Gastrocnemius medialis (tissue), 4 donors: ENCODE measurements around the gene BICRAL.

Experiments used
- POLR2A ChIP-seq, 2 donors: fragments of 450-650 bp; IDR thresholded peaks; one replicate each; pipeline ENCODE4 v1.6.1; 2017; ENCODE audit warnings: antibody characterized with exemption in 2 of 2, mild to moderate bottlenecking in 2 of 2, moderate library complexity in 2 of 2
- TF ChIP-seq, protein P1 (sequence below), 5 experiments: fragments of 450-650 bp in 3 of 5; fragments of 200-600 bp in 2 of 5; sonication (generic) in 2 of 5; IDR thresholded peaks in 4 of 5; conservative IDR thresholded peaks in 1 of 5; 1 replicate in 4 of 5; 2 replicates in 1 of 5; pipeline ENCODE4 v1.5.1; 2016 to 2019; ENCODE audit warnings: antibody characterized with exemption in 5 of 5, mild to moderate bottlenecking in 3 of 5, moderate library complexity in 3 of 5

DNA sequence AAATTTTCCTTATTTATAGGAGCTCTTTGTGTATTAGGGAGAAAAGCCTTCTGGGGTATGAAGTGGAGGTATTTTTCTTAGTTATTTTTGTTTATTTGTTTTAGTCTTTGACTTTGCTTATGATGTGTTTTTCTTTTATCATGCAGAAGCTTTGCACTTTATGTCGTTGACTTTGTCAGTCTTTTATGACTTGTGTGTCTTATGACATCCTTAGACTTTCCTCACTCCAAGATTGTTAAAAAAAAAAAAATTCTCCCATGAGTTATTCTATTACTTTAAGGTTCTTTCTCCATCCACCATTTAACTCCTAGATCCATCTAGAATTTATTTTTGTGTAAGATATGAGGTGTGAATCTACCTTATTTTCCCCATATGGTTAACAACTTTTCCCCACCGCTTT lies 36.6 kb downstream of the BICRAL start:
- TF ChIP-seq, protein P1, sequence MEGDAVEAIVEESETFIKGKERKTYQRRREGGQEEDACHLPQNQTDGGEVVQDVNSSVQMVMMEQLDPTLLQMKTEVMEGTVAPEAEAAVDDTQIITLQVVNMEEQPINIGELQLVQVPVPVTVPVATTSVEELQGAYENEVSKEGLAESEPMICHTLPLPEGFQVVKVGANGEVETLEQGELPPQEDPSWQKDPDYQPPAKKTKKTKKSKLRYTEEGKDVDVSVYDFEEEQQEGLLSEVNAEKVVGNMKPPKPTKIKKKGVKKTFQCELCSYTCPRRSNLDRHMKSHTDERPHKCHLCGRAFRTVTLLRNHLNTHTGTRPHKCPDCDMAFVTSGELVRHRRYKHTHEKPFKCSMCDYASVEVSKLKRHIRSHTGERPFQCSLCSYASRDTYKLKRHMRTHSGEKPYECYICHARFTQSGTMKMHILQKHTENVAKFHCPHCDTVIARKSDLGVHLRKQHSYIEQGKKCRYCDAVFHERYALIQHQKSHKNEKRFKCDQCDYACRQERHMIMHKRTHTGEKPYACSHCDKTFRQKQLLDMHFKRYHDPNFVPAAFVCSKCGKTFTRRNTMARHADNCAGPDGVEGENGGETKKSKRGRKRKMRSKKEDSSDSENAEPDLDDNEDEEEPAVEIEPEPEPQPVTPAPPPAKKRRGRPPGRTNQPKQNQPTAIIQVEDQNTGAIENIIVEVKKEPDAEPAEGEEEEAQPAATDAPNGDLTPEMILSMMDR (IDR thresholded peaks at IDR 0.05 in 4 of 5, conservative IDR thresholded peaks at IDR 0.05 in 1 of 5) = no peak
- TF ChIP-seq POLR2A (IDR thresholded peaks at IDR 0.05) = no peak
